Neural cell (in vitro differentiated cells): Measurements from ENCODE around the gene SMPD2. TPM values are rescaled to one million over a fixed set of nuclear protein-coding genes. Genes with fewer than 3 reads are reported as not detected.

Source experiments
- H2AFZ ChIP-seq: fragments of 200-600, 300-800 bp; sonication (generic), shearing (Covaris generic); 2 replicates; pipeline ENCODE4 v1.6.0; 2014; ENCODE audit warnings: low read depth, mild to moderate bottlenecking, antibody characterized with exemption, low read length, moderate library complexity
- H3F3A ChIP-seq: fragments of 200-600 bp; shearing (Covaris generic); 2 replicates; pipeline ENCODE4 v1.6.1; 2016; ENCODE audit warnings: mild to moderate bottlenecking, moderate library complexity, mixed read lengths, antibody characterized with exemption, low read length; ENCODE audit not compliant: insufficient read depth, poor library complexity, severe bottlenecking
- H3K27ac ChIP-seq: fragments of 200-600, 300-800 bp; sonication (generic), shearing (Covaris generic); 2 replicates; pipeline ENCODE4 v1.5.1; 2014; ENCODE audit warnings: mild to moderate bottlenecking, low read length, moderate library complexity
- H3K27me3 ChIP-seq: fragments of 300-800, 200-600 bp; sonication (generic), shearing (Covaris generic); 2 replicates; pipeline ENCODE4 v1.6.0; 2014; ENCODE audit warnings: mild to moderate bottlenecking, low read depth, low read length, moderate library complexity; ENCODE audit not compliant: insufficient read depth
- H3K36me3 ChIP-seq: fragments of 300-800, 200-600 bp; sonication (generic), shearing (Covaris generic); 2 replicates; pipeline ENCODE4 v1.5.1; 2014; ENCODE audit warnings: mild to moderate bottlenecking, antibody characterized with exemption, low read length, moderate library complexity; ENCODE audit not compliant: insufficient read depth
- H3K4me2 ChIP-seq: fragments of 300-800, 200-600 bp; sonication (generic), shearing (Covaris generic); 2 replicates; pipeline ENCODE4 v1.6.0; 2014; ENCODE audit warnings: mild to moderate bottlenecking, low read length
- H3K4me3 ChIP-seq: fragments of 300-800, 200-600 bp; sonication (generic), shearing (Covaris generic); 2 replicates; pipeline ENCODE4 v1.5.1; 2014; ENCODE audit warnings: mild to moderate bottlenecking, low read length, moderate library complexity
- H3K79me2 ChIP-seq: fragments of 200-600 bp; shearing (Covaris generic); replicated peaks from 2 replicates; pipeline ENCODE4 v1.6.0; 2014; ENCODE audit warnings: mild to moderate bottlenecking, low read length, moderate library complexity; ENCODE audit not compliant: insufficient read depth
- H3K9ac ChIP-seq: fragments of 300-800, 200-600 bp; sonication (generic), shearing (Covaris generic); 2 replicates; pipeline ENCODE4 v1.6.1; 2016; ENCODE audit warnings: mild to moderate bottlenecking, low read length, mixed read lengths
- H3K9me2 ChIP-seq: fragments of 200-600 bp; shearing (Covaris generic); 2 replicates; pipeline ENCODE4 v1.6.1; 2016; ENCODE audit warnings: mild to moderate bottlenecking, low read length, mixed read lengths; ENCODE audit not compliant: insufficient read depth
- H3K9me3 ChIP-seq: fragments of 200-600, 300-800 bp; sonication (generic), shearing (Covaris generic); 2 replicates; pipeline ENCODE4 v1.6.1; 2016; ENCODE audit warnings: mild to moderate bottlenecking, mixed run types, low read length, moderate library complexity, mixed read lengths
- H4K20me1 ChIP-seq: fragments of 200-600 bp; shearing (Covaris generic); 2 replicates; pipeline ENCODE4 v1.6.1; 2016; ENCODE audit warnings: mild to moderate bottlenecking, mixed run types; ENCODE audit not compliant: insufficient read depth
- EP300 ChIP-seq: fragments of 450-650 bp; conservative IDR thresholded peaks from 2 replicates; pipeline ENCODE4 v1.6.1; 2014; ENCODE audit warnings: antibody characterized with exemption, mild to moderate bottlenecking, moderate library complexity; ENCODE audit not compliant: poor library complexity, severe bottlenecking
- EZH2 ChIP-seq: fragments of 200-600, 300-800 bp; shearing (Covaris generic), sonication (generic); IDR thresholded peaks from 2 replicates; pipeline ENCODE4 v1.6.1; 2014; ENCODE audit warnings: antibody characterized with exemption, low read length, borderline replicate concordance, mild to moderate bottlenecking; ENCODE audit not compliant: insufficient read depth, poor library complexity, severe bottlenecking
- MXI1 ChIP-seq: fragments of 450-650 bp; conservative IDR thresholded peaks from 2 replicates; pipeline ENCODE4 v1.6.1; 2014; ENCODE audit warnings: antibody characterized with exemption, mild to moderate bottlenecking; ENCODE audit not compliant: poor library complexity, severe bottlenecking
- POLR2AphosphoS5 ChIP-seq: IDR thresholded peaks from 2 replicates; pipeline ENCODE4 v1.6.1; 2012
- RAD21 ChIP-seq: fragments of 450-650 bp; conservative IDR thresholded peaks from 2 replicates; pipeline ENCODE4 v1.6.1; 2014; ENCODE audit warnings: antibody characterized with exemption, mild to moderate bottlenecking, moderate library complexity
- REST ChIP-seq: IDR thresholded peaks from 2 replicates; pipeline ENCODE4 v1.6.1; 2012; ENCODE audit warnings: borderline replicate concordance
- SMC3 ChIP-seq: fragments of 450-650 bp; conservative IDR thresholded peaks from 2 replicates; pipeline ENCODE4 v1.6.1; 2014; ENCODE audit warnings: antibody characterized with exemption, mild to moderate bottlenecking, moderate library complexity; ENCODE audit not compliant: poor library complexity
- TAF1 ChIP-seq: IDR thresholded peaks from 2 replicates; pipeline ENCODE4 v1.6.1; 2012; ENCODE audit warnings: low read depth
- polyA plus RNA-seq: library from polyadenylated mRNA; depleted of rRNA; stranded (reverse); fragments of >200 nt; gene quantifications from 2 replicates; pipeline ENCODE4 v1.2.3, GENCODE V29; 2014
- TF ChIP-seq, protein P1 (sequence below): fragments of 450-650 bp; IDR thresholded peaks from 2 replicates; pipeline ENCODE4 v1.5.1; 2014; ENCODE audit warnings: antibody characterized with exemption, mild to moderate bottlenecking, moderate library complexity; ENCODE audit not compliant: poor library complexity, severe bottlenecking

SMPD2 gene
- polyA plus RNA-seq, 1 donor from 2014 or later: 8.0 TPM

DNA sequence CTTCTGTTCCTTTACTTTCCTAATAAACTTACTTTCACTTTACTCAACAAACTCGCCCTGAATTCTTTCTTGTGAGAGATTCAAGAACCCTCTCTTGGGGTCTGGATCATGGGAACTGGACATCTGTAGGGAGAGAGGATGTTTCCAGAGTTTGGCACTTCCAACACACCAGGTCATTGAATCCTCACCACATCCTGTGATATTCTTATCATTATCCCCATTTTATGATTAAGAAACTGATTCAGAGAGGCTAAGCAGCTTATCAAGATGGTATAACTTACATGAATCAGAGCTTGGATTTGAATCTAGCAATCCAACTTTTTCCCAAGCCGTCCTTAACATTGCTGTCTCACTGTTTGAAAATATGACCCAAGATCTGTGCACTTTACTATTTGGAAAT lies 15.6 kb upstream of the SMPD2 start:
- H3K4me3 ChIP-seq: no peak overlapping the region
- H3F3A ChIP-seq: no peaks in the 10 kb centered on the region
- H3K79me2 ChIP-seq: no peaks in the 10 kb centered on the region
- H3K9me2 ChIP-seq: no peaks in the 10 kb centered on the region
- no peak overlapping the region for H2AFZ ChIP-seq
- no peak overlapping the region for H3K27ac ChIP-seq
- H3K9me3 ChIP-seq: no peaks in the 10 kb centered on the region
- H3K4me2 ChIP-seq: no peak overlapping the region
- TF ChIP-seq MXI1 (no peak), TAF1 (no peak), POLR2AphosphoS5 (no peak), RAD21 (no peak), SMC3 (no peak), EZH2 (no peak)
- no peaks in the 10 kb centered on the region for H3K27me3 ChIP-seq
- H3K36me3 ChIP-seq: no peaks in the 10 kb centered on the region
- no peak overlapping the region for H3K9ac ChIP-seq
- H4K20me1 ChIP-seq: no peaks in the 10 kb centered on the region

- no peak overlapping the region for H3K4me3 ChIP-seq
These were observed 11.5 kb upstream of the SMPD2 start for GRCh38 chr6:109428889-109429477.

More at GRCh38 chr6:109428889-109429477, 11.5 kb upstream of the SMPD2 start:
- H3F3A ChIP-seq: no peaks in the 10 kb centered on the region
- no peak for TF ChIP-seq MXI1
- TF ChIP-seq EZH2: no peak
- TF ChIP-seq TAF1: no peak
- no peak for TF ChIP-seq POLR2AphosphoS5
- no peak for TF ChIP-seq REST
- TF ChIP-seq EP300: no peak
- TF ChIP-seq RAD21: no peak
- TF ChIP-seq, protein P1, sequence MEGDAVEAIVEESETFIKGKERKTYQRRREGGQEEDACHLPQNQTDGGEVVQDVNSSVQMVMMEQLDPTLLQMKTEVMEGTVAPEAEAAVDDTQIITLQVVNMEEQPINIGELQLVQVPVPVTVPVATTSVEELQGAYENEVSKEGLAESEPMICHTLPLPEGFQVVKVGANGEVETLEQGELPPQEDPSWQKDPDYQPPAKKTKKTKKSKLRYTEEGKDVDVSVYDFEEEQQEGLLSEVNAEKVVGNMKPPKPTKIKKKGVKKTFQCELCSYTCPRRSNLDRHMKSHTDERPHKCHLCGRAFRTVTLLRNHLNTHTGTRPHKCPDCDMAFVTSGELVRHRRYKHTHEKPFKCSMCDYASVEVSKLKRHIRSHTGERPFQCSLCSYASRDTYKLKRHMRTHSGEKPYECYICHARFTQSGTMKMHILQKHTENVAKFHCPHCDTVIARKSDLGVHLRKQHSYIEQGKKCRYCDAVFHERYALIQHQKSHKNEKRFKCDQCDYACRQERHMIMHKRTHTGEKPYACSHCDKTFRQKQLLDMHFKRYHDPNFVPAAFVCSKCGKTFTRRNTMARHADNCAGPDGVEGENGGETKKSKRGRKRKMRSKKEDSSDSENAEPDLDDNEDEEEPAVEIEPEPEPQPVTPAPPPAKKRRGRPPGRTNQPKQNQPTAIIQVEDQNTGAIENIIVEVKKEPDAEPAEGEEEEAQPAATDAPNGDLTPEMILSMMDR: no peak
- no peak for TF ChIP-seq SMC3
- H3K36me3 ChIP-seq: no peaks in the 10 kb centered on the region
- no peaks in the 10 kb centered on the region for H4K20me1 ChIP-seq
- no peaks in the 10 kb centered on the region for H3K27me3 ChIP-seq
- H3K9me3 ChIP-seq: no peaks in the 10 kb centered on the region
- no peak overlapping the region for H3K27ac ChIP-seq
- no peak overlapping the region for H3K9ac ChIP-seq
- no peaks in the 10 kb centered on the region for H3K9me2 ChIP-seq
- H3K79me2 ChIP-seq: no peaks in the 10 kb centered on the region
- no peak overlapping the region for H3K4me2 ChIP-seq
- H2AFZ ChIP-seq: no peak overlapping the region
